GF-D8 (cell line): Measurements from ENCODE around the gene MYO5B.

Experiments
- DNase-seq: peaks from one replicate; lab custom pipeline; 2025; lab: John Stamatoyannopoulos, UW

The MYO5B gene

DNA sequence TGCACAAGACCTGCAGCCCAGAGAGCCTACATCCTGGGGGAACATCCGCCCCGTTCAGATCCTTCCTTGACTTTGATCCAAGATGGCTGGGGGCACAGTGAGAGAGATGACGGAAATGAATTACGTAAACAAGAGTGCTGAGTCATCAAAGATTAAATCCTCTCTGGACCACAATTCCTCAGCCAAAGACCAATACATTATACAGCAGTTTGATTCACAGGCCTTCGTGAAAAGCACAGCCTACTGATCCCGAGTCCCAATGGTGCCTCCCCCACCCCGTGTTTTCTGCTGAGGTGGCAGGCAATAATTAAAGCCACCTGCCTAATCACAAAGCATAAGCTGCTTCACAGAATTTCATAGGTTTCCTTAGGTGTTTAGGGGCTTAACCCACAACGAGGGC, 43.0 kb downstream of the MYO5B start:
- no peak for DNase-seq

DNA sequence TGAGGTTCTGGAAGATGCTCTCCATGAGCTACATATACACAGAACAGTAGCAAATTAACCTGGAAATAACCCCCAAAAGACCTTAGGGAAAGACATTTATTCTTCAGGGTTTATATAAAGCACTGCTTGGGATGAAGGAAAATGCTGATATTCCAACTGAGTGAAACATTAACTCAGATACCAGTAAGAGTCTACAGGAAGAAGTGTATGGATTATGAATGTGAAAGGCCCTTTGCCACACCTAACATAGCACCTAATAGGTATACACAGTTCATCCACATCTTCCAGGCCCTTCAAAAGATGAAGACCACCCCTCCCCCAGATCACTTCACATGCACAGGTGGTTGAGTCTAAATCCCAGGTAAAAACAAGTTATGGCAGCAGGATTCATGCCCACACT, 50.4 kb downstream of the MYO5B start:
- DNase-seq, result no peak

GRCh38 chr18:50143886-50144285, 51.1 kb downstream of the MYO5B start:
- no peak for DNase-seq

DNA sequence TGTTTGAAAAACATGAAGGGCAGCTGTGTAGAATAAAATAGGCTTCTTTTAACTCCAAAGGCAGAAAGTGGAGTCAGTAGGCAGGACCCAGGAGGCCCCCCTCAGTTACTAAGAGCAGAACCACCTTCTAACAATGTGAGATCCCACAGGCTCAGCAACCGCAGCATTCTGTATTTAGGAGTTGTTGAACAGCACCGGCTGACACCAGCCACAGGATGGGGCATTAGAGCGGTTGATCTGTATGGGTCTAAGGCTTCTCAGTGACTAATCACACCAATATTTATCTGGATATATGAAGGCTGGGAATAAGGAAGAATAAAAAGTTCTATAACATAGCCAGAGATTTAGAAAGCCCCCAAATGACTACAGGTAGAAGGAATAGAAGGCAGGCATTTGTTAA, 51.7 kb downstream of the MYO5B start:
- no peak for DNase-seq

DNA sequence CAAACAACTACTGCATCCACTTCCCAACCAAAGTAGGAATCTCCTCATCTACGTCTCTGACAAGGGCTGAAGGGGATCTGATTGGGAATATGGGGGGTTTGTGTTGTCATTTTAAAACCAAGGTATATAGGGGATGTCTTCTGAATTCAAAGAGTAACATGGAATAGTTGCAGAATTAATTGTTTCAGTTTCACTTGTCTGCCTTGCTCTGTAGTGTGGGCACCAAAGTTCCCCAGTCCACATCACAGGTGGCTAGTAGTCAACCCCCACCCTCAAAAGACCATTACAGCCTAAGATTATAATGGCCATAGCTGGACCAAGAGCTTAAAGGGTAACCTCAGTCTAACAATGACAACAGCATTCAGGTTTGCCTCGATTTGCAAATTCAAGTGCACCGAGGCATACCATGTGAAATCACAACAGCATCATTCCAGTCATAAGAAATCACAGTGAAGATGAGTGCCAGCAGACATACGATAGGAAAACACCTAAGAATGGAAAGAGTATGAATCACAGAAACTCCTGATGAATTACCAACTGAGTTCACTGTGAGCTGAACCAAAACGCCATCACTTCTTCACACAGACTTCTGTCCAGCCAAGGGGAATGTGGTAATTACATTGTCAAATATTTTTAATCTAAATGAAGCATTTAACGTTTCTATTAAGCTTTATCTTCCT, 52.4 kb downstream of the MYO5B start:
- no peak for DNase-seq

GRCh38 chr18:50138181-50139064, 56.5 kb downstream of the MYO5B start:
- no peak for DNase-seq

DNA sequence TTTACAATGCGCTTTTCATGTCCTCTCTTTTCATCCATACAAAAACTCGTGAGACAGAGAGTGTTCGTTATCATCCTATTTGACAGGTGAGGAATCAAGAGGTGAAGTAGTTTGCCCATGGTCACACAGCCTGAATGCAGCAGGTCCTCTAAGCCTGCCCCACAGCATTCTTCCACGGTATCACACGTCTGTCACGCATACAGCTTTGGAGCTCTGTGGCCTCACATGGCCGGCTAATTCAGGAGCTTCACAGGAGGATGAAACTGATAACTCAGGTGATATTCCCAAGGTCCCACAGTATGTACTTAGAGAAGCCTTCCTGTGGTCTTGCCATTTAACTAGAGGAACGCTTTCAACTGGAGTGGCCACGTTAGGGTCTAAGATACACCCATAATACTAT, 59.0 kb downstream of the MYO5B start:
- no peak for DNase-seq

GRCh38 chr18:50133526-50133925, 61.4 kb downstream of the MYO5B start:
- no peak for DNase-seq

DNA sequence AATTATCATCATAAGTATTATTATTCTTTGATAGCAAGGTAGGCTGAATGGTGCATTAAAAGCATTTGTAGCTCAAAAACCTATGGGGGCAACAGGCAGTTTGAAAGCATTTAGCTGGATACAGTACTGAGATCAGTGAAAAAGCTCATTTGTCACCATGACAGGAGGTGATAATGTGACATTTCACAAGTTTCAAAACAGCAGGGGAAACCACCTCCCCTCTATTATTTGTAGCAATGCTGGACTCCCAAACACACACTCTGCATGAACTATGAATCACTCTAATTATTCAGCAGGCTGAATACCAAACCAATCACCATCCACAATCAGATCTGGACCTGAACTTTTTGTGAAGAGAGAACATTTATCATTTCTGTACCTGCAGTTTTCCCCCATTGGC, 63.4 kb downstream of the MYO5B start:
- DNase-seq, result no peak

DNA sequence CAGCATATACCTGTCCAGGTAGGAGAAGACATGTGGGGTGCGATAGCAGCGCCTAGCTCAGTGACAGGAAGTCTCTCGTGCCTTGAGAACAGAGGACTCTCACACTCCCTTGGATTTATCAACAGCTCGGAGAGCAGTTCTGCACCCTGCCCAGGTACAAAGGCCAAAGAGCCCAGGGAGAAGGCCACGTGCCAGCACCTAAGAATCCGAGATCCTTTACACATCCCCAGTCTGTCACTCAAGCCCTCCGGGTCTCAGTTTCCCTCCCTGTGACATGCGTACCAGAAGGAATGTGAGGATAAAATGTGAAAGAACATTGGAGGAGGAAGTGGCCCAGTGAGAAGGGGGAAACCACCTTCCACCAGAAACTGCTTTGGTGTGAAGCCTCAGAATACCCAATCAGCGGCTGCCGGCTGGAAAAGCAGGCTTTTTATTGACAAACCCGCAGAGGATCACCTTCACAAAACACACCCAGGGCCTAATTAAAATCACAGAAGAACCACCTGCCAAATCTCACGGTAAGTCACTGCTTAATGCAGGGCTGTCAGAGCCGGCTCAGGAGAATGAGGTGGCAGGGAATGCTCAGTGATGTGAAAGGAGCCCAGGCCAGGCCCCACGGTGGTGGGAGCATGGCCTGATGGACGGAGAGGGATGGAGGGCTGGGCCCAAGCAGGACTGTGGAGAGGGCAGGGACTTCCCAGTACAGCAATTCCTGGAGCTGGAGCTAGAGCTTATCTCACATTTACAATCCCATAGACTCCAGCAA, 66.3 kb downstream of the MYO5B start:
- DNase-seq, result no peak

DNA sequence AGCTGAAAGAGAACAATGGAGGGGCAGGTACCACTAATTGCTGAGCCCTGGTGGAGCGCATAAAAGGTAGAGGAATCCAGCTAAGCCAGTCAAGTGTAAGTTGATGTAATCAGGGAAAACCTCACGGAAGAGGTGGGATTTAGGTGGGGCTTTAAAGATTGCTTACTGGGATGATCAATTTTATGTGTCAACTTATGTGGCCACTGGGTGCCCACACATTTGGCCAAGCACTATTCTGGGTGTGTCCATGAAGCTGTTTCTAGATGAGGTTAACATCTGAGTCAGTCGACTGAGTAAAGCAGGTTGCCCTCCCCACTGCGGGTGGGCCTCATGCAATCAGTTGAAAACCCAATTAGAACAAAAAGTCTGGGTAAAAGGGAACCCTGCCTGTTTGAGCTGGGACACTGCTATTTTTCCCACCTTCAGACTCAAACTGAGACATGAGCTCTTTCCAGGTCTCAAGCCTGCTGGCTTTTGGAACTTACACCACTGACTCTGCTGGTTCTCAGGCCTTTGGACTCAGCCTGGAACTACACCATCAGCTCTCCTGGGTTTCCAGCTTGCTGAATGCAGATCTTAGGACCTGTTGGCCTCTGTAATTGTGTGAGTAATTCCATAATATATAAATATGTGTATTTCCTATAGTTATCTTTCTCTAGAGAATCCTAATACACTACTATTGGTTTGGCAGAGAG, 67.3 kb downstream of the MYO5B start:
- no peak for DNase-seq

DNA sequence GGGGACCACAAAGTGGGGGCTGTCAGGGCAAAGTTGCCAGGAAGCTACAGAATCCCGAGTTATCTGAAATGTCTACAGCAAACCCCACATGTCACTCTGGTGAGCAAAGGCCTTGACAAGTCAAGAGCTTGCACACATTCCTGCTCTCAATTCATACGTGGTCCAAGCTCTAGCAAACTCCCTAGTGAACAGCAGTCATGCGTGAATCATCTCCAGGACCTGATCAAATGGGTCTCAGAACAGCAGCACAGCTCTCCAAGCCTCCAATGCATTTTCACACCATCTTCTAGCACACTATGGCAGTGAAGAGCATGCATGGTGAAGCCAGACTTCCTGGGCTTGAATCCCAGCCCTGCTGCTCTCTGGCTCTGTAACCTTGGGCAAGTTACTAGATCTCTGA, 68.5 kb downstream of the MYO5B start:
- no peak for DNase-seq

- no peak for DNase-seq
Observed at GRCh38 chr18:50125456-50125855, 69.5 kb downstream of the MYO5B start.

- no peak for DNase-seq
Observed at GRCh38 chr18:50119296-50119695, 75.7 kb downstream of the MYO5B start.

DNA sequence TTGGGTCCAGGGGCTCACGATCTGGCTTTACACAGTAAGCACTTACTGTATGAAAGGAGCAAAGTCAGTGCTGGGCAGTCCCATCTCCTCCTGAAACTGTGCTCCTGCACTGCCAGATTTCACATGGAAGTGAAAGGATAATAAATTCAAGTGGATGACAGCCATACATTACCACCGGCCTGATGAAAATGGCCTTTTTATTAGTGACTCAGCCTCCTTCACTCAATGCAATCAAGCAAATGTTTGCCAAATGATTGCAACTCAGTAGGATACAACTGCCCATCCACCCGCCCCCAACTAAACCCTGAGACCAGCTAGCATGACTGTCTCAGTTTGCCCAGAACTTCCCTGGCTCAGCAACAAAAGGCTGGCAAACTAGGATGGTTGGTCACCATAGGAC, 77.1 kb downstream of the MYO5B start:
- DNase-seq, result no peak

GRCh38 chr18:50115095-50115494, 79.9 kb downstream of the MYO5B start:
- DNase-seq, result no peak

- DNase-seq, result no peak
Observed at GRCh38 chr18:50114448-50114847, 80.5 kb downstream of the MYO5B start.

DNA sequence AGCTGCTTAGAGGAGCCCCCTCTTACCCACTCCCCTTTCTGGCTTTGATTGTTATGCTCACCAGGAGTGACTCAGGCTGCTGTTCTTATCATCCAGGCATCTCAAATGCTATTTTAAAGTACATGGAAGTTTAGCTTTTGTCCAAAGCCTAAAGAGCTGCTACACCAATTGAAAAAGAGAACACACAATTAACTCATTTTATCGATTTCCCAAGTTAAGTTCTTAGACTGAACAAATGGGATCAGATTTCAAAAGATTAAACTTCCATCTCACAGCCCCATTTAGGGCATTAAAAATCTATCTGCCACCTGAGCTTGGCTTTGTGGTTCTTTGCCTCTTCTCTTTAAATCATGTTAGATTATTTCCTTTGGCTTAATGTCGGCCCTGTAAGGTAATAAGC, 81.2 kb downstream of the MYO5B start:
- no peak for DNase-seq

GRCh38 chr18:50111398-50111797, 83.5 kb downstream of the MYO5B start:
- DNase-seq, result no peak

DNA sequence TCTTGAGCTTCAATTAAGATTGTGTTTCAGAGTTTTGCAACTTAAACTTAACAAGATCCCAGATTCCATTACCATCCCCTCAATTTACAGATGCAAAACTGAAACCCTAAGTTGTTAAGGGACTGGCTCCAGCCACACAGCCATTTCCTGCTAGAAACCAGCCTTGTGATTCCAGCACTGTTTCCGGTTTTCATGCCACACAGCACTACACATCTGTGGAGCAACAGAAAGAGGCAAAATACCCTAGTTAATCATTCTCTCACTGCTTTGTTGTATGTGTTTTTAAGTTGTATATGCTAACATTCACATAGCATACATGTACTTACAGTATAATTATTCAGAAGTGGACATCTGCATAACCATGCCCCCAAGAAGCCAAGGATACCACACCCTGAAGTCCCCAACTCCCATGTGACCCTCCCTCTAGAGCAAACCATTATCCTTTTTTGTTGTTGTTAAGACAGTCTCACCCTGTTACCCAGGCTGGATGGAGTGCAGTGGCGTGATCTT, 87.4 kb downstream of the MYO5B start:
- DNase-seq, result no peak

- no peak for DNase-seq
Observed at GRCh38 chr18:50105027-50105426, 89.9 kb downstream of the MYO5B start.

DNA sequence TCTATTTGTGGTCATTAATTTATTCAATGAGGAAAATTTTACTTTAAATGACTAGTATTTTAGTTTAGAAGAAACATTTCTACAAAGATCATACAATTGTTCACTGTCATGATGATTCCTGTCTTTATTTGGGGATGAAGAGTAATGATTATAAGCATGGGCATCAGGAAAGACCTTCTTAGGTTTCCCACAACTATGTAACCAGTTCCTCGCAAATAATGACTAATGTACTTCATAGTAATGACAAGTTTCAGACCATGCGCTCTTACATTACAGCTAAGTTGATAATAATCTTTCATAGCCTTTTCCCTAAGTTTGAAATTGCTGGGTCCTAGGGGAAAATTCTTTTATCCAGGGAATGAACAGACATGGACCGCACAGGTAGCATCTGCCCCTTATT, 90.5 kb downstream of the MYO5B start:
- DNase-seq, result no peak
